Measurements from ENCODE around the gene TMEM94. TPM values are rescaled to one million over a fixed set of nuclear protein-coding genes. Genes with fewer than 3 reads are reported as not detected.

Gene TMEM94
- total and polyA plus RNA-seq, 2 of the 4 experiments (the other 2 are of a cell fraction) = 8.4 to 64.7 TPM

DNA sequence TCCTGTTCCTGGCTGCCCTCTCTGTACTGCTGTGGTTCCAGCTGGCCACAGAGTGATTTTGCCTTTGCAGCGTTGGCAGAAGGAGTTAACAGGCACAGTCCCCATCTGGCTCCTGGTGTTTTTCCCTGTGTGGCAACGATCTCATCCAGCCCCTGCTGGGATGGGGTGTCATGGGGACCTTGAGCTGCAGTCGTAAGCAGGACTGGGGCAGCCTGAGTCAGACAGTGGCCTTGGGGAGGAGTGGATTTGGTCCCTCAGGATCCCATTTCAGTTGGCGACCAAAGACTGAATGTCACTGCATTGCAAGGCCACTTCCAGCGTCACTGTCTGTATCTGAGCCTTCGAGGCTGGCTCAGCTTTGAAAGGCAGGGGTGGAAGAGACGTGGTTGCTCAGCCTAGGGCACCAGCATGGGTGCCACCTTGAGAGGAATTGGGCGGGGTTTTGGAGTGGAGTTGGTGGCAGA is 11.9 kb downstream of the TMEM94 start:
- Histone ChIP-seq H3K36me3 (ENCODE audit: control insufficient read depth, insufficient read depth, low read length) (peaks cover 17% of the 10 kb centered on the region), H3K56ac (ENCODE audit: extremely low read depth, insufficient read depth, low read length) (no peak overlapping the region), H4K8ac (ENCODE audit: low read depth in 2 of 2, low read length in 2 of 2) (no peak overlapping the region), H3K4ac (ENCODE audit: low read depth, low read length) (no peak overlapping the region; the same call in 1 of the 2 replicates), H2BK20ac (ENCODE audit: low read depth, low read length) (no peak overlapping the region), H3K4me3 (ENCODE audit: insufficient read depth, low read depth, low read length) (no peak overlapping the region), H3K27me3 (ENCODE audit: control insufficient read depth, insufficient read depth, low read length) (no peaks in the 10 kb centered on the region), H3K14ac (replicated peaks; ENCODE audit: low read depth, low read length) (0 out of 2 replicates have a peak overlapping the region, but pooled peaks have one; percentile 25), H3K4me2 (ENCODE audit: low read depth, low read length) (no peak overlapping the region), H3K79me1 (ENCODE audit: low read depth in 1 of 2, low read length in 2 of 2) (peaks cover 14 to 42% of the 10 kb centered on the region in 2 experiments), H2BK120ac (ENCODE audit: low read depth, low read length) (no peak overlapping the region), H4K91ac (ENCODE audit: insufficient read depth, low read depth, low read length) (no peak overlapping the region), H3K9me3 (ENCODE audit: control insufficient read depth, insufficient read depth, low read length) (no peaks in the 10 kb centered on the region), H3K18ac (ENCODE audit: low read depth, low read length) (no peak overlapping the region), H3K9me1 (ENCODE audit: insufficient read depth, low read length) (peaks cover 5% of the 10 kb centered on the region), H4K20me1 (ENCODE audit: insufficient read depth, low read length) (peaks cover 4% of the 10 kb centered on the region; the same call in 1 of the 2 replicates), H2BK5ac (ENCODE audit: low read depth, low read length, poor library complexity, severe bottlenecking) (no peak overlapping the region), H3K23ac (ENCODE audit: low read depth, low read length) (no peak overlapping the region), H2AK5ac (ENCODE audit: low read depth, low read length) (no peak overlapping the region), H2BK15ac (ENCODE audit: low read depth, low read length) (no peak overlapping the region), H2AK9ac (replicated peaks; ENCODE audit: low read depth, low read length, poor library complexity) (no peak overlapping the region), H3K4me1 (ENCODE audit: control insufficient read depth, insufficient read depth, low read length) (no peaks in the 10 kb centered on the region), H3K27ac (ENCODE audit: insufficient read depth, low read length) (no peak overlapping the region), H2AFZ (replicated peaks; ENCODE audit: low read length, poor library complexity) (no peak overlapping the region), H4K5ac (ENCODE audit: low read depth, low read length) (no peak overlapping the region), H3K9ac (ENCODE audit: low read depth, low read length) (no peak overlapping the region)
- BruUV-seq (replicated peaks) = no TSS peak
- DNase-seq = no peak
- intact Hi-C loops (cut with micrococcal nuclease) = loop anchor here (5.0 kb wide), 1 partner anchor 36 kb away; no protein-coding TSS in a partner anchor
- no peak for ATAC-seq (ENCODE audit: low read depth)
- WGBS, 2 experiments (ENCODE audit: extremely low coverage in 2 of 2, insufficient read length in 1 of 2) = 21% methylated on average over 2 of the region's 8 CpGs; no CpG with 5 or more reads in 1 of the 2 experiments
- dilution Hi-C loops (cut with HindIII; ENCODE audit: low sequenced_read_pairs, unreplicated experiment) = no loop called here
- ChIA-PET POLR2A (ENCODE audit: unreplicated experiment) (no interaction called here), CTCF (interaction anchor here (0.6 kb wide), 1 partner anchor 12 kb away, joined by 3 read pairs; the partner anchor contains the start of gene TMEM94)
- TF ChIP-seq RAD21 (IDR thresholded peaks at IDR 0.05; ENCODE audit: low read length) (no peak), BHLHE40 (IDR thresholded peaks at IDR 0.05; ENCODE audit: low read depth, low read length) (no peak)
- in situ Hi-C loops (cut with MboI; ENCODE audit: low sequenced_read_pairs) = no loop called here

Measured in IMR-90 (cell line).